Memory B cell (primary cell): ENCODE measurements around the gene HERC5.
"Not testable (repeated sequence)": the region's sequence is repeated elsewhere in the genome, so short reads cannot be mapped to it uniquely, and the experiment has no call there.

Experiments used
- ATAC-seq: fragments of 150-1000 bp; cut with Tn5 transposase; 2 replicates; pipeline ENCODE4 v1.10.0; 2021; ENCODE audit warnings: low read depth, mild to moderate bottlenecking, moderate library complexity
- DNase-seq, 2 donors: peaks; one replicate each; pipeline ENCODE4 v3.0.0; 2022; ENCODE audit warnings: low spot score in 2 of 2
- H3K27ac Mint-ChIP-seq: one replicate; pipeline ENCODE4 v1.8.0; 2022; ENCODE audit warnings: mild to moderate bottlenecking, moderate library complexity, mixed read lengths
- H3K27me3 Mint-ChIP-seq: one replicate; pipeline ENCODE4 v1.8.0; 2022; ENCODE audit warnings: mixed read lengths
- H3K36me3 Mint-ChIP-seq: one replicate; pipeline ENCODE4 v1.8.0; 2022; ENCODE audit warnings: mild to moderate bottlenecking, mixed read lengths
- H3K4me1 Mint-ChIP-seq: one replicate; pipeline ENCODE4 v1.8.0; 2022; ENCODE audit warnings: mixed read lengths
- H3K4me3 Mint-ChIP-seq: one replicate; pipeline ENCODE4 v1.8.0; 2022; ENCODE audit warnings: mild to moderate bottlenecking, moderate library complexity, mixed read lengths
- H3K9me3 Mint-ChIP-seq: one replicate; pipeline ENCODE4 v1.8.0; 2022; ENCODE audit warnings: mixed read lengths

HERC5 gene

DNA sequence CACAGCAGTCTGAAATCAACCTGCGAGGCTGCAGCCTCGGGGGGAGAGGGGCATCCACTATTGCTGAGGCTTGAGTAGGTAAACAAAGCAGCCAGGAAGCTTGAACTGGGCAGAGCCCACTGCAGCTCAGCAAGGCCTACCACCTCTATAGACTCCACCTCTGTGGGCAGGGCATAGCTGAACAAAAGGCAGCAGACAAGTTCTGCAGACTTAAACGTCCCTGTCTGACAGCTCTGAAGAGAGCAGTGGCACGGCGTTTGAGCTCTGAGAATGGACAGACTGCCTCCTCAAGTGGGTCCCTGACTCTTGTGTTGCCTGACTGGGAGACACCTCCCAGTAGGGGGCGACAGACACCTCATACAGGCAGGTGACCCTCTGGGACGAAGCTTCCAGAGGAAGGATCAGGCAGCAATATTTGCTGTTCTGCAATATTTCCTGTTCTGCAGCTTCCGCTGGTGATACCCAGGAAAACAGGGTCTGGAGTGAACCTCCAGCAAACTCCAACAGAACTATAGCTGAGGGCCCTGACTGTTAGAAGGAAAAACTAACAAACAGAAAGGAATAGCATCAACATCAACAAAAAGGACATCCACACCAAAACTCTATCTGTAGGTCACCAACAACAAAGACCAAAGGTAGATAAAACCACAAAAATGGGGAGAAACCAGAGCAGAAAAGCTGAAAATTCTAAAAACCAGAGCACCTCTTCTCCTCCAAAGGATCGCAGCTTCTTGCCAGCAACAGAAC is 82.6 kb downstream of the HERC5 start:
- DNase-seq = peak; percentile 45 to 57
- not testable (repeated sequence) for H3K27ac Mint-ChIP-seq, H3K4me1 Mint-ChIP-seq, H3K27me3 Mint-ChIP-seq, H3K4me3 Mint-ChIP-seq, H3K36me3 Mint-ChIP-seq, H3K9me3 Mint-ChIP-seq, ATAC-seq

DNA sequence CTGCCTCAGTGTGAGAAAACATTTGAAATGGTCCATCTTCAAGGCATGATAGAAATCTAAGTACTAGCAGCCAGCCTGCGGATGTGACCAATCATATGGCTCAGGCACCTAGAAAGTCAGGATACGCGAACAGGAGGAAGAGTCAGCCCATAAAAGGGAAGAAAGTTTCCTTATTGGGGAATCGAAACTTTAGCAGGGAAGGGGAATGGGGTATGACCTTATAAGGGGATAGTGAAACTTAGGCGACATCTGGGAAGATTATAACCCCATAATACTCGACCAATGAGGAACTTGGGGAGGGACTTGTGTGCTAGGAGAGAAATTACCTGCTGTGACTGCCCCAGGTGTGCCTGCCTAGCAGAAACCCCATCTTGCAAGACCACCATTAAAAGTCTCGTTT is 92.9 kb downstream of the HERC5 start:
- no peak overlapping the region for H3K4me3 Mint-ChIP-seq
- no peaks in the 10 kb centered on the region for H3K36me3 Mint-ChIP-seq
- H3K9me3 Mint-ChIP-seq = no peaks in the 10 kb centered on the region
- no peak for ATAC-seq
- peaks cover 2% of the 10 kb centered on the region for H3K27me3 Mint-ChIP-seq
- no peak overlapping the region for H3K27ac Mint-ChIP-seq
- no peak for DNase-seq
- H3K4me1 Mint-ChIP-seq = peaks cover 2% of the 10 kb centered on the region
